Measurements from ENCODE around the gene TEX264.

GRCh38 chr3:51735950-51736349, 64.9 kb downstream of the TEX264 start:
- TF ChIP-seq EZH2 (IDR thresholded peaks at IDR 0.05) (no peak), POLR2AphosphoS5 (IDR thresholded peaks at IDR 0.05; ENCODE audit: borderline replicate concordance, low read depth, low read length) (no peak), FOXP2 (optimal IDR thresholded peaks at IDR 0.05; ENCODE audit: control extremely low read depth, extremely low read length, insufficient read depth) (no peak)

Data from SK-N-MC (cell line).